ENCODE measurements around the gene INPP5A.
A peak's percentile ranks its signal among the peaks of the same experiment; 100 is the strongest.

INPP5A gene

DNA sequence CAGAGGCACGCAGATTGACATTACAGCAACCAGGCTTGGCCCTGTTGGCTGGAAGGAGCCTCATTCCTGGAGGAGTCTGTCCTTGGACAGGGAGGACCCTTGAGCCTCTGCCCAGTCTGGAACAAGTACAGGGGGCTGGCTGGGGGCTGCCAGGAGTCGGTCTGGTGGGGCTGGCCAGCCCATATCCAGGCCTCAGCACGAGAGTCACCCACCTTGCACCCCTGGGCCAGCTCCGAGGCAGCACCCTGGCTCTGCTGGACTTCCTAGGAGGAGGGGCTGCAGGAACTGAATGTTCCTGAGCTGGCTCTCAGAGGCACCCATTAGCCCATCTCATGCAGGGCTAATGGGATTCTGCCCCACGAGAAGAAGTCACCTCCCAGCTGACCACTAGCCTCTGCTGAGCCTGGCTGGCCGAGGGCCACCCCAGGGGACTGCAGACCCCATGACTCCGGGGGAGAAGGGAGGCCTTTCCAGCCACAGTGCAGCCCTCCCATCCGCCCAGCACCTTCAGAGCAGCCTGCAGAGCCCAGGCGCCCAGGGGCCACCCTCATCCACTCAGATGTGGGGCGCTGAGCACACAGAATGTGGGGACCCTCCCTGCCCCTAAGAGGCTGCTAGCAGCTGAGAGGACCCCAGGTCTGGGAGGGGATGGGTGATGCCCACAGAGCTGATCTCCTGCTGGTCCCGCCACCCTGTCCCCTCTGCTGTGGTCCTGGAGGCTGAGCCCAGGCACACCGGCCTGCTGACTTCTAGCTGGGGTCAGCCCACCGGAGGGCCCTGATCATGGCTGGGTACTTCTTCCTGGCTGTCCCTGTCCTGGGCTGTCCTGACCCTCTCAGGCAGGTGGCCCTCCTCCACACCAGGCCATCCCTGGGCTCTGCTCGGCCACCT, 14.8 kb upstream of the INPP5A start:
- Mint-ChIP-seq H3K27me3 (no peaks in the 10 kb centered on the region), H3K4me1 (no peaks in the 10 kb centered on the region), H3K27ac (no peak overlapping the region), H3K36me3 (no peaks in the 10 kb centered on the region), H3K9me3 (no peaks in the 10 kb centered on the region), H3K4me3 (no peak overlapping the region)

- H3K36me3 Mint-ChIP-seq, result no peaks in the 10 kb centered on the region
- no peak overlapping the region for H3K27ac Mint-ChIP-seq
- no peaks in the 10 kb centered on the region for H3K9me3 Mint-ChIP-seq
- H3K4me1 Mint-ChIP-seq, result no peaks in the 10 kb centered on the region
- no peaks in the 10 kb centered on the region for H3K27me3 Mint-ChIP-seq
- H3K4me3 Mint-ChIP-seq, result no peak overlapping the region
Observed at GRCh38 chr10:132523561-132524442, 13.8 kb upstream of the INPP5A start.

GRCh38 chr10:132524443-132525285, 12.9 kb upstream of the INPP5A start:
- H3K4me3 Mint-ChIP-seq, result no peak overlapping the region
- H3K36me3 Mint-ChIP-seq, result no peaks in the 10 kb centered on the region
- H3K9me3 Mint-ChIP-seq, result peaks cover 3% of the 10 kb centered on the region
- H3K4me1 Mint-ChIP-seq, result no peaks in the 10 kb centered on the region
- H3K27me3 Mint-ChIP-seq, result no peaks in the 10 kb centered on the region
- no peak overlapping the region for H3K27ac Mint-ChIP-seq

- Mint-ChIP-seq H3K27me3 (peaks cover 6% of the 10 kb centered on the region), H3K9me3 (peaks cover 13% of the 10 kb centered on the region), H3K4me1 (no peaks in the 10 kb centered on the region), H3K27ac (no peak overlapping the region), H3K4me3 (no peak overlapping the region), H3K36me3 (peaks cover 2% of the 10 kb centered on the region)
Observed at GRCh38 chr10:132526676-132527075, 10.9 kb upstream of the INPP5A start.

DNA sequence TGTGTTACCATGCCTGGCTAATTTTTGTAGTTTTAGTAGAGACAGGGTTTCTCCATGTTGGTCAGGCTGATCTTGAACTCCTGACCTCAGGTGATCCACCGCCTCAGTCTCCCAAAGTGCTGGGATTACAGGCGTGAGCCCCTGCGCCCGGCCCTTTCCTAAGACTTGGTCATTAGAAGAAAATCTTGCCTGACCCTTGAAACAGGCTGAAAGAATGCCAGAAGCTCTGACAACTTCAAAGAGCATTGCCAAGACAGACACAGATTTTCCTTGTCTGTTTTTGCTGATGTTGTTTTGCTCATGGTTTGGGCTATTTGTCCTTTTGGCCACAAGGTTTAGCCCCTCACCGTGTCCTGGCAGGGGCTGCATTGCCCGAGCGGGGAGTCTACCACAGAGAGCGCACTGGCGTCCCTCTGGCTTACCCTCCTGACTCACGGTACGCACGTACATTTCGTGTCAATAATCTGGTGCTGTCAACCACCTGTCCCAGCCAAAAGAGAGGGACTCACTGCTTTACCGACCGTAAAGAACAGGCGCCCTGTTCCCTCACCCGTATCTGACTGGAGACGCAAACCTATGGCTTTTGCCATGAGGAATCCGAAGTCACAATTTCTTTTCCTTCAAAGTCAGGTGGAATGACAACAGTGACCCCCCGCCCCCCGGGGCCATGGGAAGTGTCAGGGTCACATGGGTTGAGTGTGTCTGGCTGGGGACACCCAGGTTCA, 10.1 kb upstream of the INPP5A start:
- H3K4me1 Mint-ChIP-seq, result no peaks in the 10 kb centered on the region
- no peak overlapping the region for H3K27ac Mint-ChIP-seq
- no peak overlapping the region for H3K4me3 Mint-ChIP-seq
- peaks cover 7% of the 10 kb centered on the region for H3K36me3 Mint-ChIP-seq
- peaks cover 15% of the 10 kb centered on the region for H3K9me3 Mint-ChIP-seq
- H3K27me3 Mint-ChIP-seq, result peaks cover 7% of the 10 kb centered on the region

DNA sequence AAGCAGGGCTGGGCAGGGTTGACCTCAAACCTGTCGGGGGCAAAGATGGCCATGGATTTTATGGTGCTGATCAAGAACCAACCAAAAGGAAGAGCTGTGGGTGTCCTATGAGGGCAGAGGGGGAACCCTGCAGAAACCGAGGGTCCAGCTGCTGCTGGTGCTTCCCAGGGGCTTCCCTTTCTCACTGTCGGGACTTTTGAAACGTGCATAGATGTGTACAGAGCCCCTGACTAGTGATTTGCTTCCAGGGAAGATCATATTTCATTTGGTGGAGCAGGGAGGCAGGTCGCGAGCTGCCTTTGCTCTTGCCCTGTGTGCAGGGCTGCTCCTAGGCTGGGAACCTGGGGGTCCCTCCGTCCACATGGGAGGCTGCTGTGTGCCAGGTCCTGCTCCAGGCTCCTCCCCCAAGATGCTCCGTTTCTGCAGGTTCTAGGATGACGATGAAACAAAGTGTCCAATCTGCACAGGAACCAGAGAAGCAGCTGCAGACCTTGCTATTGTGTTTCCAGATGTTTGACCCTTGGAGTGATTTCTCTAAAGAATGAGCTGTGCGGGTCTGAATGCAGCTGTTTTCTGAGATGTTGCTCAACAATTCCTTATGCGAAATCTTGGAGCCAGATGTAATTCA, 9.4 kb upstream of the INPP5A start:
- peaks cover 7% of the 10 kb centered on the region for H3K36me3 Mint-ChIP-seq

DNA sequence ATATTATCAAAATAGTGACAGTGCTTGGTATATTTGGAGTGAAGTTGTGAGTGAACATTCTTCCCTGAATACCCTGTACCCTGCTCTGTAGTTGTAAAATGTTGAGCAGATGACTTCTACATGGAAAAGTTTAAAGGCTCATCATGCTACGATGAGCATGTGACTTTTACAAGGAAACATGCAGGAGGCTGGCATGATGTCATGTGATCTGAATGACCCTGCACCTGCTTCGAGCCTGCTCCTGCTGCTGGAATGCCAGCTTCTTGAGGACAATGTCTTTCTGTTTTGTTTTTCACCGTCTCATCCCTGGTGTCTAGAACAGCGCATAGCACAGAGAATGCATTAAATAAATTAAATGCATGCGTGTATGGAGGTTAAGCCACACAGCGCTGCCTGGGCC, 5.4 kb upstream of the INPP5A start:
- no peak overlapping the region for H3K4me3 Mint-ChIP-seq
- peaks cover 7% of the 10 kb centered on the region for H3K4me1 Mint-ChIP-seq
- H3K9me3 Mint-ChIP-seq, result peaks cover 15% of the 10 kb centered on the region
- H3K36me3 Mint-ChIP-seq, result peaks cover 7% of the 10 kb centered on the region
- peaks cover 7% of the 10 kb centered on the region for H3K27me3 Mint-ChIP-seq
- H3K27ac Mint-ChIP-seq, result no peak overlapping the region

More for the DNA sequence above, 9.4 kb upstream of the INPP5A start:
- H3K27me3 Mint-ChIP-seq, result peaks cover 7% of the 10 kb centered on the region
- no peaks in the 10 kb centered on the region for H3K4me1 Mint-ChIP-seq
- no peak overlapping the region for H3K4me3 Mint-ChIP-seq
- H3K27ac Mint-ChIP-seq, result no peak overlapping the region
- peaks cover 15% of the 10 kb centered on the region for H3K9me3 Mint-ChIP-seq

GRCh38 chr10:132532749-132533560, 4.6 kb upstream of the INPP5A start:
- peaks cover 15% of the 10 kb centered on the region for H3K9me3 Mint-ChIP-seq
- H3K27ac Mint-ChIP-seq, result no peak overlapping the region
- peaks cover 7% of the 10 kb centered on the region for H3K36me3 Mint-ChIP-seq
- H3K27me3 Mint-ChIP-seq, result peaks cover 7% of the 10 kb centered on the region
- H3K4me1 Mint-ChIP-seq, result peaks cover 7% of the 10 kb centered on the region
- no peak overlapping the region for H3K4me3 Mint-ChIP-seq

GRCh38 chr10:132533571-132534260, 3.9 kb upstream of the INPP5A start:
- Mint-ChIP-seq H3K27me3 (peaks cover 7% of the 10 kb centered on the region), H3K9me3 (peaks cover 15% of the 10 kb centered on the region), H3K4me3 (no peak overlapping the region)

GRCh38 chr10:132534391-132535064, 3.1 kb upstream of the INPP5A start:
- Mint-ChIP-seq H3K27ac (no peak overlapping the region), H3K4me1 (peaks cover 19% of the 10 kb centered on the region), H3K4me3 (peak overlapping the region; percentile 59), H3K36me3 (peaks cover 7% of the 10 kb centered on the region), H3K27me3 (peaks cover 7% of the 10 kb centered on the region), H3K9me3 (peaks cover 13% of the 10 kb centered on the region)

More at GRCh38 chr10:132533571-132534260, 3.9 kb upstream of the INPP5A start:
- no peak overlapping the region for H3K27ac Mint-ChIP-seq
- H3K4me1 Mint-ChIP-seq, result peaks cover 11% of the 10 kb centered on the region
- peaks cover 7% of the 10 kb centered on the region for H3K36me3 Mint-ChIP-seq

GRCh38 chr10:132535065-132535651, 2.4 kb upstream of the INPP5A start:
- peaks cover 9% of the 10 kb centered on the region for H3K9me3 Mint-ChIP-seq
- peaks cover 25% of the 10 kb centered on the region for H3K4me1 Mint-ChIP-seq
- H3K36me3 Mint-ChIP-seq, result peaks cover 7% of the 10 kb centered on the region
- peak overlapping the region; percentile 59 for H3K4me3 Mint-ChIP-seq
- H3K27me3 Mint-ChIP-seq, result peaks cover 5% of the 10 kb centered on the region
- no peak overlapping the region for H3K27ac Mint-ChIP-seq

- Mint-ChIP-seq H3K4me1 (peaks cover 37% of the 10 kb centered on the region), H3K27ac (no peak overlapping the region)
Observed at GRCh38 chr10:132536241-132536876, 1.2 kb upstream of the INPP5A start.

More at GRCh38 chr10:132536241-132536876, 1.2 kb upstream of the INPP5A start:
- Mint-ChIP-seq H3K9me3 (peaks cover 6% of the 10 kb centered on the region), H3K27me3 (peaks cover 4% of the 10 kb centered on the region), H3K36me3 (peaks cover 8% of the 10 kb centered on the region), H3K4me3 (peak overlapping the region; percentile 74)
